ENCODE data around the gene MEIOC.
"Not testable (repeated sequence)": the region's sequence is repeated elsewhere in the genome, so short reads cannot be mapped to it uniquely, and the experiment has no call there.

The MEIOC gene

DNA sequence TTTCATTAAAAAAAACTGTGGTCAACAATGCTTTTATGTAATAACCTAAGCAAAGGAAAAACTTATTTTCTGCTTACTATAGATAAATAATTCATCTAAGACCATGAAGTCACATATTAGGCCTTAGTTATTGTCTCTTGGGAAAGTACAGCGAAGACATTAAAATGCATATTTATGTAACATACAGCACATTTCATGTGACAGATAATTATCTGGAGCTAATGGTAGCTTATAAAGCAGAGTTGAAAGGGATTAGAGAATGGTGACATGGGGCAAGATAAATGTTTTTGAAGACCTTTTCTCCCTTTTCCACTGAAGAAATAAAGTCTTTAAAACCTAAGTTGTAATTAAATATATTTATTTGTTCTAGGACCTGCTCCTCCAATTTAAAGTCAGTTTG, 9.7 kb downstream of the MEIOC start:
- DNase-seq: no peak
- Mint-ChIP-seq H3K4me3 (no peak overlapping the region), H3K9me3 (no peaks in the 10 kb centered on the region), H3K36me3 (no peaks in the 10 kb centered on the region), H3K27me3 (peaks cover 19% of the 10 kb centered on the region), H3K4me1 (no peaks in the 10 kb centered on the region), H3K27ac (no peak overlapping the region)
- CTCF ChIA-PET: no interaction called here

DNA sequence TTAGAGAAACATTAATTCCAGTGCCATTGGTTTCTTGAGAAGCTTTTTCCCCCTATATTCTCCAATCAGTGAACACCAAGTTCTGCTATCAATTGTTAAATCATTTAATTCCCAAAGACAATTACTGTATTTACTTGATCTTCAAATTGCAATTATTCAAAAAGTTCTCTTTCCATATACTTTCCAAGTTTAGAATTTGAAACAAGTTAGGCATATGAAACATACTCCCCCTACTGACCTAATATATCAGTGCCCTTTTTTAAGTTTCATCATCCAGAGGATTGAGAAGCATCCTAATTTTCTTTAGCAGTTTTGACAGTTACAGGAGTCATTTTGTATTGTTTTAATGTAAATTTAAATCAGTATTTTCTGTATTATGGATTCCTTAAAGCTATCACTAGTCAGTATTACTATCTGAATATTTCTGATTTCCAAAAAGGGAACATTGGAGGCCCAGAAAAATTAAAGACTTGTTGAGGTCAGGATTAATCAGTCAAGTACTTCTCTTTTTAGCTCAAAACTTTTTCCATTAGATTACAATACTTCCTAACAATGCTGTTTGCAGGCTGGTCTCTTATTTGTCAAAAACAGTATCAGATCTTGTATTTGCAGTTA, 16.3 kb downstream of the MEIOC start:
- H3K27ac Mint-ChIP-seq: no peak overlapping the region
- H3K4me1 Mint-ChIP-seq: no peaks in the 10 kb centered on the region
- peaks cover 4% of the 10 kb centered on the region for H3K36me3 Mint-ChIP-seq
- H3K27me3 Mint-ChIP-seq: peaks cover 5% of the 10 kb centered on the region
- no peak for DNase-seq
- CTCF ChIA-PET: interaction anchor here (0.9 to 2.4 kb wide), 5 partner anchors 9 to 146 kb away, joined by 3 to 12 read pairs (median 4); partner anchors contain the start of gene MEIOC
- H3K4me3 Mint-ChIP-seq: no peak overlapping the region
- no peaks in the 10 kb centered on the region for H3K9me3 Mint-ChIP-seq

- Mint-ChIP-seq H3K36me3 (peaks cover 11% of the 10 kb centered on the region), H3K27me3 (no peaks in the 10 kb centered on the region), H3K4me1 (no peaks in the 10 kb centered on the region), H3K27ac (no peak overlapping the region), H3K4me3 (no peak overlapping the region), H3K9me3 (no peaks in the 10 kb centered on the region)
- CTCF ChIA-PET: no interaction called here
- no peak for DNase-seq
Measured at GRCh38 chr17:44673893-44674292, 17.6 kb downstream of the MEIOC start.

DNA sequence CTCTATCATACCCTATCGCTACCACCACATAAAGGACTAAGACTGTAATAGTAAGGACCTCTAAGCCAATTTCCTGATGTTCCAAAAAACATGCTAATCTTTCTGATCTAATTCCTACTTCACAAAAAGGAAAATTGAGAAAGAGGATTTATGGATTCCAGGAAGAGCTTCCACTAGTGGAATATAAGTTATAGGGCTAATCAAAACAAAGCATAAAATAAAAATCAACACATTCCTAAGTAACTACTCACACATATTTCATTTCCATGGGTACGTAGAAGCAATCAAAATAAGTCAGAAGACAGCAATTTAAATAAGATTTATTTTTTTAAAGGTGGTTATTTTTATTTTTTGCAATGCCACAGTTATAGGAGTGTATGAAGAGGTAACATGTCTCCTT, 20.9 kb downstream of the MEIOC start:
- Mint-ChIP-seq H3K9me3 (no peaks in the 10 kb centered on the region), H3K27ac (no peak overlapping the region), H3K4me3 (no peak overlapping the region), H3K36me3 (peaks cover 22% of the 10 kb centered on the region), H3K27me3 (no peaks in the 10 kb centered on the region), H3K4me1 (no peaks in the 10 kb centered on the region)
- DNase-seq: no peak
- CTCF ChIA-PET: no interaction called here

DNA sequence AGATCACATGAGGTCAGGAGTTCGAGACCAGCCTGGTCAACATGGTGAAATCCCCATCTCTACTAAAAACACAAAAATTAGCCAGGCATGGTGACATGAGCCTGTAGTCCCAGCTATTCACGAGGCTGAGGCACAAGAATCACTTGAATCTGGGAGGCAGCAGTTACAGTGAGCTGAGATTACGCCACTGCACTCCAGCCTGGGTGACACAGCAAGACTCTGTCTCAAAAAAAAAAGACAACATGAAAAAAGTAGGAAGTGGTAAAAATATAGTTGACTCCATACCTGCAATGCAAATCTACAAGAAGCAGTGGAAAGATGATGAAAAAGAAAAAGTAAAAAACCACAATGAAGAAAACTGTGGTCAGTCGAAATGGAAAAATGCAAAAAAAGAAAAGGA, 27.0 kb downstream of the MEIOC start:
- CTCF ChIA-PET, H3K4me3 Mint-ChIP-seq, H3K9me3 Mint-ChIP-seq, DNase-seq, H3K27me3 Mint-ChIP-seq: not testable (repeated sequence)
- Mint-ChIP-seq H3K27ac (peak overlapping the region; percentile 60), H3K36me3 (peaks cover 27% of the 10 kb centered on the region), H3K4me1 (peaks cover 12% of the 10 kb centered on the region)

GRCh38 chr17:44687756-44688155, 31.5 kb downstream of the MEIOC start:
- Mint-ChIP-seq H3K27ac (no peak overlapping the region), H3K9me3 (no peaks in the 10 kb centered on the region)

DNA sequence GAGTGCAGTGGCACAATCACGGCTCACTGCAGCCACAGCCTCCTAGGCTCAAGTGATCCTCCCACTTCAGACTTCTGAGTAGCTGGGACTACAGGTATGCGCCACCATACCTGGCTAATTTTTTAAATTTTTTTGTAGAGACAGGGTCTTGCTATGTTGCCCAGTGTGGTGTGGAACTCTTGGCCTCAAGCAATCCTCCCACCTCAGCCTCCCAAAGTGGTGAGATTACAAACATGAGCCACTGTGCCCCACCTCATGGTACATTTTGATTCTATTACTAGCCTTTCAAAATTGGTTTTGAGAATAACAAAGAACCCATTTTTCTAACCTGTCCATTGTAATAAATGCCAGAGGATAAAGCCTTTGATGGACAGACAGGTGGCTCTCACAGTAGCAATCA, 31.9 kb downstream of the MEIOC start:
- H3K27me3 Mint-ChIP-seq: no peaks in the 10 kb centered on the region
- DNase-seq: no peak
- peaks cover 16% of the 10 kb centered on the region for H3K36me3 Mint-ChIP-seq
- no peak overlapping the region for H3K27ac Mint-ChIP-seq
- no peaks in the 10 kb centered on the region for H3K9me3 Mint-ChIP-seq
- CTCF ChIA-PET: interaction anchor here (1.1 kb wide), 1 partner anchor 13 kb away, joined by 3 read pairs; no protein-coding TSS in a partner anchor
- peaks cover 38% of the 10 kb centered on the region for H3K4me1 Mint-ChIP-seq
- H3K4me3 Mint-ChIP-seq: peak overlapping the region; percentile 94

More at GRCh38 chr17:44687756-44688155, 31.5 kb downstream of the MEIOC start:
- no peaks in the 10 kb centered on the region for H3K27me3 Mint-ChIP-seq
- no peak overlapping the region for H3K4me3 Mint-ChIP-seq
- peaks cover 17% of the 10 kb centered on the region for H3K36me3 Mint-ChIP-seq
- peaks cover 38% of the 10 kb centered on the region for H3K4me1 Mint-ChIP-seq
- DNase-seq: no peak
- CTCF ChIA-PET: interaction anchor here (1.1 kb wide), 1 partner anchor 13 kb away, joined by 3 read pairs; no protein-coding TSS in a partner anchor

DNA sequence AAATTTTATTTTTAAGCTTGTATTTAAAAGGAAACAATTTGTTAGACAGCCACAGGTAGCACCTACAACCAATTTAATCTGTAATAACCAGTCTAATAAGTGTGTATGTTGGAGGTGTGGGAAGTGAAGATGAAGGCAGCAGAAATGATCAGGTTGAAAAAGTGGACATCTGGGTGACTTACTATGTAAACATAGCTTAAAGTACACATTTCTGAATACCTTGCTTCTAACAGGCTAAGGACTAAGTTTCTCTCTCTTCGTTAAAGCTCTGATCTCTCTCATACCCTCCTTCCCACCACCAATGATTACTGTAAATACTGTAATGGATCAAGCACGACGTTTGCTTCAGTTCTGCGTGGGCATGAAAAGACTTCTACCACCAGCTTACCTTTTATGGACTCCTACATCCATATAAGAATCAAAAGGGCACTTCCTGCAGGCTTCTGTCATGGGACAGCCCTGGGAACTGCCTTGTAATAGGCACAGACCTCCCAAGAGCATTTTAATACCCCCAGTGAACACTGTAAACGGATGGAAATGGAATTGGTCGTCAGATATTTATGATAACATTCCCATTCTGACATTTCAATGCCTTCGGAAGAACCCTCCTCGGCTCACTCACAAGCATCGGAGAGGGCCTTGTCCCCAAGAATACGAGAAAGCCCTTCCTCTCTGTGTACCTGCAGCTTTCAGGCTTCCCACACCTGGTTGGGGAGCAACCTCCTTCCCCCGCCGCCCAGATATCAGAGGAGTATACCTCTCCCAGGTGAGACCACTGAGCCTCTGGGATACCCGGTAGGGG, 32.6 kb downstream of the MEIOC start:
- Mint-ChIP-seq H3K4me1 (peaks cover 35% of the 10 kb centered on the region), H3K9me3 (no peaks in the 10 kb centered on the region), H3K36me3 (peaks cover 11% of the 10 kb centered on the region), H3K27me3 (no peaks in the 10 kb centered on the region), H3K27ac (peak overlapping the region; percentile 93), H3K4me3 (peak overlapping the region; percentile 94)
- CTCF ChIA-PET: interaction anchor here (1.1 to 1.2 kb wide), 2 partner anchors 12 to 14 kb away, joined by 3 read pairs; no protein-coding TSS in a partner anchor
- no peak for DNase-seq

- CTCF ChIA-PET: interaction anchor here (1.2 kb wide), 1 partner anchor 11 kb away, joined by 3 read pairs; no protein-coding TSS in a partner anchor
- peak within 1 kb of the TSS; percentile 94 for H3K4me3 Mint-ChIP-seq
- peak; percentile 94 for DNase-seq
- H3K9me3 Mint-ChIP-seq: no peaks in the 10 kb centered on the region
- no peaks in the 10 kb centered on the region for H3K27me3 Mint-ChIP-seq
- H3K36me3 Mint-ChIP-seq: peaks cover 9% of the 10 kb centered on the region
- H3K4me1 Mint-ChIP-seq: peaks cover 35% of the 10 kb centered on the region
- peak within 1 kb of the TSS; percentile 93 for H3K27ac Mint-ChIP-seq
Measured at GRCh38 chr17:44689477-44690217, 33.4 kb downstream of the MEIOC start, which contains the start of gene CCDC43. Gene CCDC43, minus strand, starts transcription at chr17:44689776. Its CDS starts 23 bp downstream, at chr17:44689753.

GRCh38 chr17:44690746-44691306, 34.6 kb downstream of the MEIOC start:
- Mint-ChIP-seq H3K27ac (peak overlapping the region; percentile 56), H3K4me3 (peak overlapping the region; percentile 47), H3K4me1 (peaks cover 35% of the 10 kb centered on the region)
- DNase-seq: peak; percentile 30
- H3K27me3 Mint-ChIP-seq, H3K9me3 Mint-ChIP-seq, H3K36me3 Mint-ChIP-seq: not testable (repeated sequence)
- CTCF ChIA-PET: interaction anchor here (0.6 to 1.4 kb wide), 3 partner anchors 8 to 141 kb away, joined by 3 to 6 read pairs (median 5); no protein-coding TSS in a partner anchor

GRCh38 chr17:44693609-44694008, 37.3 kb downstream of the MEIOC start:
- H3K27ac Mint-ChIP-seq: no peak overlapping the region
- DNase-seq: no peak
- H3K36me3 Mint-ChIP-seq: peaks cover 2% of the 10 kb centered on the region
- no peak overlapping the region for H3K4me3 Mint-ChIP-seq
- H3K27me3 Mint-ChIP-seq: no peaks in the 10 kb centered on the region
- CTCF ChIA-PET: no interaction called here
- no peaks in the 10 kb centered on the region for H3K9me3 Mint-ChIP-seq
- H3K4me1 Mint-ChIP-seq: peaks cover 22% of the 10 kb centered on the region

DNA sequence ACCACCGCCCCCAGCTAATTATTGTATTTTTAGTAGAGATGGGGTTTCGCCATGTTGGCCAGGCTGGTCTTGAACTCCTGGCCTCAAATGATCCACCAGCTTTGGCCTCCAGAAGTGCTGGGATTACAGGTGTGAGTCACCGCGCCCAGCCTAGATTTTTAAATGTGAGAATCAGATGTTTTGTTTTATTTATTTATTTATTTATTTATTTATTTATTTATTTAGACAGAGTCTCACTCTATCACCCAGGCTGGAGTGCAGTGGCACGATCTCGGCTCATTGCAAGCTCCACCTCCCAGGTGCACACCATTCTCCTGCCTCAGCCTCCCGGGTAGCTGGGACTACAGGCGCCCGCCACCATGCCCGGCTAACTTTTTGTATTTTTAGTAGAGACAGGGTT, 44.0 kb downstream of the MEIOC start:
- CTCF ChIA-PET: interaction anchor here (1.4 kb wide), 1 partner anchor 11 kb away, joined by 3 read pairs; the partner anchor contains the start of gene CCDC43
- not testable (repeated sequence) for H3K9me3 Mint-ChIP-seq, H3K4me3 Mint-ChIP-seq

GRCh38 chr17:44707755-44708400, 51.6 kb downstream of the MEIOC start:
- CTCF ChIA-PET: interaction anchor here (0.7 kb wide), 1 partner anchor 145 kb away, joined by 5 read pairs; no protein-coding TSS in a partner anchor
- no peak for DNase-seq
- H3K9me3 Mint-ChIP-seq: no peaks in the 10 kb centered on the region
- peaks cover 2% of the 10 kb centered on the region for H3K36me3 Mint-ChIP-seq
- peaks cover 11% of the 10 kb centered on the region for H3K4me1 Mint-ChIP-seq
- no peak overlapping the region for H3K4me3 Mint-ChIP-seq
- H3K27ac Mint-ChIP-seq: no peak overlapping the region
- H3K27me3 Mint-ChIP-seq: peaks cover 15% of the 10 kb centered on the region

More for the DNA sequence above, 44.0 kb downstream of the MEIOC start:
- H3K36me3 Mint-ChIP-seq, H3K27ac Mint-ChIP-seq, DNase-seq, H3K4me1 Mint-ChIP-seq: not testable (repeated sequence)
- peaks cover 22% of the 10 kb centered on the region for H3K27me3 Mint-ChIP-seq

Data from activated naive CD4-positive, alpha-beta T cell treated with anti-CD3 and anti-CD28 coated beads, Interleukin-2, amount 10 ng/mL, durations not matched to agents 7 days and 5 days (primary cell).